GM12878 (cell line): Measurements from ENCODE around the gene TPBG. TPM values are rescaled to one million over a fixed set of nuclear protein-coding genes. Genes with fewer than 3 reads are reported as not detected.

ENCODE experiments used
- ASH2L ChIP-seq: fragments of 300-600, 200-600 bp; sonication (generic); IDR thresholded peaks from 2 replicates; pipeline ENCODE4 v1.6.1; 2017; ENCODE audit warnings: low read depth, mild to moderate bottlenecking, borderline replicate concordance
- ATF7 ChIP-seq: fragments of 450-650 bp; IDR thresholded peaks from 2 replicates; pipeline ENCODE4 v1.6.1; 2016; ENCODE audit warnings: low read depth, mild to moderate bottlenecking
- BCLAF1 ChIP-seq: fragments of 450-650 bp; IDR thresholded peaks from 2 replicates; pipeline ENCODE4 v1.6.1; 2017; ENCODE audit warnings: antibody characterized with exemption, mild to moderate bottlenecking, moderate library complexity
- CHD1 ChIP-seq: IDR thresholded peaks from 2 replicates; pipeline ENCODE4 v1.6.1; 2012; ENCODE audit warnings: low read depth, low read length, improper control_type of control experiment
- CHD2 ChIP-seq: IDR thresholded peaks from 2 replicates; pipeline ENCODE4 v1.6.1; 2011; ENCODE audit warnings: low read depth, low read length, improper control_type of control experiment, borderline replicate concordance
- FOXK2 ChIP-seq: fragments of 450-650 bp; IDR thresholded peaks from 2 replicates; pipeline ENCODE4 v1.6.1; 2017; ENCODE audit warnings: mild to moderate bottlenecking, moderate library complexity
- KLF5 ChIP-seq: fragments of 450-650 bp; IDR thresholded peaks from 2 replicates; pipeline ENCODE4 v1.6.1; 2014; ENCODE audit warnings: mild to moderate bottlenecking; ENCODE audit not compliant: partially characterized antibody
- POLR2A ChIP-seq: IDR thresholded peaks from 2 replicates; pipeline ENCODE4 v1.6.1; 2011; ENCODE audit warnings: low read depth, mild to moderate bottlenecking, low read length
- POU2F2 ChIP-seq: IDR thresholded peaks from 3 replicates; pipeline ENCODE4 v1.6.1; 2011; ENCODE audit warnings: low read depth, mild to moderate bottlenecking, low read length, borderline replicate concordance
- RAD21 ChIP-seq: IDR thresholded peaks from 2 replicates; pipeline ENCODE4 v1.6.1; 2011; ENCODE audit warnings: mild to moderate bottlenecking, low read depth, low read length, moderate library complexity; ENCODE audit not compliant: insufficient read depth
- SMC3 ChIP-seq: IDR thresholded peaks from 2 replicates; pipeline ENCODE4 v1.6.1; 2011; ENCODE audit warnings: low read length, improper control_type of control experiment, borderline replicate concordance
- SP1 ChIP-seq: IDR thresholded peaks from one replicate; pipeline ENCODE4 v1.6.1; 2011; ENCODE audit warnings: low read depth, low read length
- SREBF1 ChIP-seq: IDR thresholded peaks from 2 replicates; pipeline ENCODE4 v1.6.1; 2012; ENCODE audit warnings: mild to moderate bottlenecking, low read length
- TAF1 ChIP-seq: IDR thresholded peaks from 2 replicates; pipeline ENCODE4 v1.6.1; 2011; ENCODE audit warnings: mild to moderate bottlenecking, low read depth, low read length, borderline replicate concordance
- TCF3 ChIP-seq: IDR thresholded peaks from 2 replicates; pipeline ENCODE4 v1.6.1; 2012; ENCODE audit warnings: low read depth, mild to moderate bottlenecking, low read length, borderline replicate concordance; ENCODE audit not compliant: insufficient read depth
- polyA plus RNA-seq, 11 experiments: library from polyadenylated mRNA; depleted of rRNA in 4 of 11; unstranded in 6 of 11; stranded (reverse) in 5 of 11; fragments of >200 nt; fragmentation: Nextera tagmentation in 4 of 11; fragmentation: Illumina TruSeq in 1 of 11; extraction: Ambion mirVana in 4 of 11; extraction: Trizol in 1 of 11; gene quantifications; 1 replicate in 1 of 11; 2 replicates in 10 of 11; pipeline versions ENCODE4 v1.2.1 to v1.2.3, GENCODE V29; 2011 to 2016; ENCODE audit warnings: inconsistent platforms in 2 of 11, missing spikeins in 2 of 11, low read depth in 1 of 11
- total RNA-seq, 4 experiments: library from RNA; depleted of rRNA in 3 of 4; stranded (reverse); fragments of >200 nt in 3 of 4; fragmentation: Illumina TruSeq in 1 of 4; extraction: Trizol in 1 of 4; gene quantifications; 2 replicates each; pipeline versions ENCODE4 v1.2.1 to v1.2.3, GENCODE V29; 2013 to 2021

Gene TPBG
- total and polyA plus RNA-seq, 10 of the 15 experiments (the other 5 are each of a cell fraction or from before 2014, with no cell fraction given): 0.06 to 0.98 (median 0.66) TPM

GRCh38 chr6:82363428-82364086 is at the start of gene TPBG (continued):
- TF ChIP-seq BCLAF1 (peak; percentile 86), ASH2L (no peak), TCF3 (no peak), KLF5 (peak; percentile 98), POU2F2 (peak; percentile 83; the same call in 2 of the 3 replicates), RAD21 (0 out of 2 replicates have a peak, but pooled peaks have one; percentile 10), CHD2 (no peak), POLR2A (peak; percentile 46), SMC3 (peak; percentile 38; the same call in 1 of the 2 replicates), CHD1 (peak; percentile 95), SREBF1 (peak; percentile 80), ATF7 (peak; percentile 95), FOXK2 (peak; percentile 94), SP1 (no peak), TAF1 (0 out of 2 replicates have a peak, but pooled peaks have one; percentile 39)
- TF ChIP-seq, all 136 proteins: peak for 19
